HepG2 (cell line): ENCODE measurements around the gene IRF3. TPM values are rescaled to one million over a fixed set of nuclear protein-coding genes. Genes with fewer than 3 reads are reported as not detected.

Experiments used
- ATAC-seq: fragments of 200-7000 bp; cut with Tn5 transposase; 3 replicates; pipeline ENCODE4 v1.9.1; 2020; ENCODE audit warnings: mild to moderate bottlenecking, moderate library complexity
- BruUV-seq: library from RNA; stranded (reverse); fragments of 400-500 nt; replicated peaks from 2 replicates; lab custom pipeline; 2021; lab: Mats Ljungman, UMichigan
- CTCF ChIA-PET: fragments of 300-600 bp; formaldehyde crosslinking; extraction: SDS; loops from one replicate; lab custom pipeline; 2021; ENCODE audit warnings: low total read pairs, inconsistent platforms, low intra/inter-chr PET ratio; lab: Yijun Ruan, JAX
- POLR2A ChIA-PET: fragments of 350-600 bp; sonication (Branson Sonifier 250); formaldehyde crosslinking; loops from one replicate; lab custom pipeline; 2020; ENCODE audit warnings: antibody characterized with exemption, inconsistent platforms; lab: Yijun Ruan, JAX
- DNase-seq: peaks from one replicate; pipeline ENCODE4 v3.0.0-alpha.2; 2015; ENCODE audit warnings: low spot score
- FAIRE-seq: peaks from 3 replicates; lab custom pipeline; 2011; peaks lifted over from hg19 to GRCh38; lab: Jason Lieb, UNC
- H2AFZ ChIP-seq: one replicate; pipeline ENCODE4 v1.6.1; 2011; ENCODE audit warnings: low read length, inconsistent platforms
- H3K27ac ChIP-seq: fragments of 300-600 bp; 3 replicates; pipeline ENCODE4 v1.8.0; 2011; ENCODE audit warnings: mixed run types, mild to moderate bottlenecking, mixed read lengths, low read length, inconsistent platforms; ENCODE audit not compliant: insufficient read depth; ENCODE audit errors: extremely low read length
- H3K27me3 ChIP-seq, 2 experiments: fragments of 200-600 bp in 1 of 2; 2 replicates in 1 of 2; 3 replicates in 1 of 2; pipeline versions ENCODE4 v1.6.0 to v1.8.0; 2011; ENCODE audit warnings: low read length in 2 of 2, mild to moderate bottlenecking in 2 of 2, moderate library complexity in 2 of 2, inconsistent platforms in 1 of 2; ENCODE audit not compliant: insufficient read depth in 2 of 2, control insufficient read depth in 1 of 2
- H3K36me3 ChIP-seq, 2 experiments: fragments of 200-600 bp in 1 of 2; replicated peaks in 1 of 2; 2 replicates in 1 of 2; 3 replicates in 1 of 2; pipeline versions ENCODE4 v1.5.1 to v1.8.0; 2011; ENCODE audit warnings: low read length in 2 of 2, inconsistent platforms in 1 of 2; ENCODE audit not compliant: insufficient read depth in 2 of 2, control insufficient read depth in 1 of 2
- H3K4me1 ChIP-seq: 2 replicates; pipeline ENCODE4 v1.5.1; 2012; ENCODE audit warnings: low read length, inconsistent platforms; ENCODE audit not compliant: insufficient read depth
- H3K4me2 ChIP-seq: 2 replicates; pipeline ENCODE4 v1.6.0; 2011; ENCODE audit warnings: low read depth, low read length, inconsistent platforms
- H3K4me3 ChIP-seq, 3 experiments: fragments of 200-600 bp in 1 of 3; sonication (generic), shearing (Covaris generic) in 1 of 3; replicated peaks in 1 of 3; 2 replicates each; pipeline ENCODE4 v1.5.1; 2011 to 2016; ENCODE audit warnings: low read length in 3 of 3, inconsistent platforms in 2 of 3, low read depth in 2 of 3, mild to moderate bottlenecking in 2 of 3, control low read depth in 1 of 3, mixed read lengths in 1 of 3; ENCODE audit not compliant: insufficient read depth in 1 of 3
- H3K79me2 ChIP-seq: one replicate; pipeline ENCODE4 v1.6.1; 2011; ENCODE audit warnings: low read length, inconsistent platforms; ENCODE audit not compliant: insufficient read depth
- H3K9ac ChIP-seq: 2 replicates; pipeline ENCODE4 v1.6.0; 2011; ENCODE audit warnings: mild to moderate bottlenecking, low read depth, low read length, inconsistent platforms; ENCODE audit not compliant: insufficient read depth
- H3K9me3 ChIP-seq: 2 replicates; pipeline ENCODE4 v1.5.1; 2012; ENCODE audit warnings: mild to moderate bottlenecking, low read length
- H4K20me1 ChIP-seq: 2 replicates; pipeline ENCODE4 v1.6.0; 2011; ENCODE audit warnings: inconsistent platforms, mild to moderate bottlenecking, low read length, moderate library complexity; ENCODE audit not compliant: insufficient read depth
- CHD2 ChIP-seq: IDR thresholded peaks from 2 replicates; pipeline ENCODE4 v1.6.1; 2011; ENCODE audit warnings: low read depth, low read length, improper control_type of control experiment
- ELF4 ChIP-seq: sonication (generic); formaldehyde crosslinking; IDR thresholded peaks from 2 replicates; pipeline ENCODE4 v1.5.0; 2020; ENCODE audit warnings: missing genetic modification reagents, mild to moderate bottlenecking, moderate library complexity, borderline replicate concordance
- HOXA3 ChIP-seq: sonication (generic); formaldehyde crosslinking; IDR thresholded peaks from 2 replicates; pipeline ENCODE4 v1.5.0; 2020; ENCODE audit warnings: missing genetic modification reagents
- MBD4 ChIP-seq: IDR thresholded peaks from 2 replicates; pipeline ENCODE4 v1.6.1; 2012; ENCODE audit warnings: low read length, inconsistent platforms, borderline replicate concordance
- NFYB ChIP-seq: sonication (generic); formaldehyde crosslinking; IDR thresholded peaks from 2 replicates; pipeline ENCODE4 v1.4.0; 2020; ENCODE audit warnings: missing genetic modification reagents
- RARA ChIP-seq: IDR thresholded peaks from 2 replicates; pipeline ENCODE4 v1.6.1; 2016; ENCODE audit warnings: missing genetic modification reagents, missing compliant biosample characterization
- THAP11 ChIP-seq: IDR thresholded peaks from 2 replicates; pipeline ENCODE4 v1.6.1; 2016; ENCODE audit warnings: missing biosample characterization, missing genetic modification reagents
- THYN1 ChIP-seq: sonication (generic); formaldehyde crosslinking; IDR thresholded peaks from 2 replicates; pipeline ENCODE4 v1.8.1; 2023; ENCODE audit warnings: low read depth, mild to moderate bottlenecking, moderate library complexity, missing genetic modification reagents, borderline replicate concordance
- TOE1 ChIP-seq: sonication (generic); formaldehyde crosslinking; IDR thresholded peaks from 2 replicates; pipeline ENCODE4 v1.4.0; 2020; ENCODE audit warnings: mild to moderate bottlenecking, missing genetic modification reagents
- ZNF781 ChIP-seq: sonication (generic); formaldehyde crosslinking; IDR thresholded peaks from 2 replicates; pipeline ENCODE4 v1.5.1; 2020; ENCODE audit warnings: borderline replicate concordance, mild to moderate bottlenecking, missing genetic modification reagents; ENCODE audit errors: not compliant biosample characterization
- WGBS: methylation state at CpG from one replicate; pipeline ENCODE4 v1.1.6; 2017; ENCODE audit warnings: low lambda C conversion rate; 5-methylcytosine and 5-hydroxymethylcytosine counted together
- in situ Hi-C: cut with HindIII; loops from 2 replicates; pipeline ENCODE4 v1.10.0; 2017; ENCODE audit warnings: low pct_unique_long_range_greater_than_20kb; ENCODE audit not compliant: extremely low pct_ligation_motif_present
- intact Hi-C: fragments of 100-400 bp; cut with micrococcal nuclease; formaldehyde crosslinking; loops from one replicate; pipeline ENCODE4 v1.10.0; 2022; ENCODE audit not compliant: unreplicated experiment
- polyA plus RNA-seq, 8 experiments: library from polyadenylated mRNA; depleted of rRNA in 3 of 8; stranded (reverse) in 7 of 8; unstranded in 1 of 8; fragments of >200 nt; fragmentation: Illumina TruSeq in 4 of 8; extraction: Trizol in 4 of 8; gene quantifications; 2 replicates each; pipeline versions ENCODE4 v1.2.1 to v1.2.3, GENCODE V29; 2011 to 2016; ENCODE audit warnings: low read depth in 4 of 8, missing spikeins in 1 of 8, mixed read lengths in 1 of 8; ENCODE audit not compliant: insufficient read depth in 1 of 8
- total RNA-seq, 5 experiments: library from RNA; depleted of rRNA; stranded (reverse); fragments of >200 nt; fragmentation: Illumina TruSeq; extraction: Trizol; gene quantifications; 2 replicates each; pipeline ENCODE4 v1.2.3, GENCODE V29; 2016; ENCODE audit warnings: low read depth in 1 of 5
- TF ChIP-seq, protein P1 (sequence below): sonication (generic); formaldehyde crosslinking; IDR thresholded peaks from 2 replicates; pipeline ENCODE4 v1.4.0; 2020; ENCODE audit warnings: missing genetic modification reagents, borderline replicate concordance
- TF ChIP-seq, protein P2 (sequence below): fragments of 450-650 bp; IDR thresholded peaks from 2 replicates; pipeline ENCODE4 v1.6.1; 2017
- TF ChIP-seq, protein P3 (sequence below): sonication (generic); formaldehyde crosslinking; IDR thresholded peaks from 2 replicates; pipeline ENCODE4 v1.8.0; 2022; ENCODE audit warnings: missing genetic modification reagents, mild to moderate bottlenecking, moderate library complexity, borderline replicate concordance
- TF ChIP-seq, protein P4 (sequence below): sonication (generic); formaldehyde crosslinking; IDR thresholded peaks from 2 replicates; pipeline ENCODE4 v1.4.0; 2020; ENCODE audit warnings: missing genetic modification reagents

IRF3 gene
- total and polyA plus RNA-seq, 2 of the 13 experiments (the other 11 are each of a cell fraction or from before 2014, with no cell fraction given) = 61.9 to 65.5 TPM

DNA sequence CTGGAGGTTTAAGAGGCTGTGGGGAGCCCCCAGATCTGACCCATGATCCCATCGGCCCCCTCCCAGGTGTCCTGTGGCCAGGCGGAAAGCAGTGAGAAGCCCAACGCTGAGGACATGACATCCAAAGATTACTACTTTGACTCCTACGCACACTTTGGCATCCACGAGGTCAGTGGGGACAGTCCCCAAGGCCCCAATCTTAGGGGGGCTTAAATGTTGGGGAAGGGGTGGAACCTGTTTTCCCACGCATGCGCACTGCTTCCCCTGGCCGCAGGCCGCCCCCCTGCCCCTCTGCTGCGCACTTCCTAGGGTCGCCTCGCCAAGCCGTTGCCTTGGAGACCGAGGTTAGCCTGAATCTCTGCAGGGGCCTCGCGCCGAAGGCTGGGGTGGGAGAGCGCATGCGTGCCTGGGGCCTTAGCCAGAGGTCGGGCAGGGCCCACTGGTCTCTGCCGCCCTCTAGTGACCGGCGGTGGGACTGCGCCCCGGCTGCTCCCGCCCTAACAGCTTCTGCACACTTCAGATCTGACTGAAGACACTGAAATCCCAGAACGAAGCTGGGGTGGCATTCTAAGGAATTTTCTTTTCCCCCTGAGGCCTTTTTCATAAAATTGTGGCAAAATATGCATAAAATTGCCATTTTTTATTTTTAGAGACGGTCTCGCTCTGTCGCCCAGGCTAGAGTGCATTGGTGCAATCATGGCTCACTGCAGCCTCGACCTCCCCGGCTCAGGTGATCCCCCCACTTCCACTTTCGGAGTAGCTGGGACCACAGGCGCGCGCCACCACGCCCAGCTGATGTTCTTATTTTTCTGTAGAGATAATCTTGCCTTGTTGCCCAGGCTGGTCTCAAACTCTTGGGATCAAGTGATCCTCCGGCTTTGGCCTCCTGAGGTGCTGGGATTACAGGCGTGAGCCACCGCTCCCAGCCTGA is 15.0 kb upstream of the IRF3 start (continued):
- TF ChIP-seq, protein P1, sequence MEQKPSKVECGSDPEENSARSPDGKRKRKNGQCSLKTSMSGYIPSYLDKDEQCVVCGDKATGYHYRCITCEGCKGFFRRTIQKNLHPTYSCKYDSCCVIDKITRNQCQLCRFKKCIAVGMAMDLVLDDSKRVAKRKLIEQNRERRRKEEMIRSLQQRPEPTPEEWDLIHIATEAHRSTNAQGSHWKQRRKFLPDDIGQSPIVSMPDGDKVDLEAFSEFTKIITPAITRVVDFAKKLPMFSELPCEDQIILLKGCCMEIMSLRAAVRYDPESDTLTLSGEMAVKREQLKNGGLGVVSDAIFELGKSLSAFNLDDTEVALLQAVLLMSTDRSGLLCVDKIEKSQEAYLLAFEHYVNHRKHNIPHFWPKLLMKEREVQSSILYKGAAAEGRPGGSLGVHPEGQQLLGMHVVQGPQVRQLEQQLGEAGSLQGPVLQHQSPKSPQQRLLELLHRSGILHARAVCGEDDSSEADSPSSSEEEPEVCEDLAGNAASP (CRISPR knock-in tag) = peak; percentile 35; the same call in 1 of the 2 replicates
- peak; percentile 31; the same call in 1 of the 2 replicates for TF ChIP-seq HOXA3 (CRISPR knock-in tag)
- peak; percentile 56; the same call in 1 of the 2 replicates for TF ChIP-seq THAP11 (CRISPR knock-in tag)

DNA sequence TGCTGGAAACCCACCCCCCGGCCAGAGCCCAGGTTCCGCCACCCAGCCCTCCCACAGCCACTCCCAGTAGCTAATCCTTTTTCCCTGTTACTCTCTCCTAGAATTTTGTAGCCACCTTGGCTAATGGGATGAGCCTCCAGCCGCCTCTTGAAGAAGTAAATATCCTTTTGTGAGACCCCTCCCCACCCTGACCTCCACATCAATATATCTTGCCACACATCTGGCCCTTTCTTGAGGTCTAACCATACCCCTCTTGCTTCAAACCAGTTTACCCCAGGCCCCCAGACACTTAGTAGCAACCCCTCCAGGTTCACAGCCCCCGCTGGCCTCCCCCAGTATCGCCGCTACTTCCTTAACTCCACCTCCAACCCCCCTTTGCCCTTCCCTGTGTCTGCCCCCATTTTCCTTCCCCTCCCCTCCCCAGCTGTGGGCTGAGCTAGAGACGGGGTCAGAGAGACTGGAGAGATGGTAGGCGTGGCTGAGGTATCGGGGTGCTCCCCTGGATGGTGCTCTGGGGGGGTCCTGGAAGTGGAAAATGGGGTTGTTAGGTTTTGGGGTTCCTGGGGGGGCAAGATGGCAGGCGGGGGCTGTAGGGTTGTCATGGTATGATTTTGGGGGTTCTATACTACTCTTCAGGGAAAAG is 14.2 kb upstream of the IRF3 start:
- no peak overlapping the region for H3K9ac ChIP-seq
- TF ChIP-seq, protein P2, sequence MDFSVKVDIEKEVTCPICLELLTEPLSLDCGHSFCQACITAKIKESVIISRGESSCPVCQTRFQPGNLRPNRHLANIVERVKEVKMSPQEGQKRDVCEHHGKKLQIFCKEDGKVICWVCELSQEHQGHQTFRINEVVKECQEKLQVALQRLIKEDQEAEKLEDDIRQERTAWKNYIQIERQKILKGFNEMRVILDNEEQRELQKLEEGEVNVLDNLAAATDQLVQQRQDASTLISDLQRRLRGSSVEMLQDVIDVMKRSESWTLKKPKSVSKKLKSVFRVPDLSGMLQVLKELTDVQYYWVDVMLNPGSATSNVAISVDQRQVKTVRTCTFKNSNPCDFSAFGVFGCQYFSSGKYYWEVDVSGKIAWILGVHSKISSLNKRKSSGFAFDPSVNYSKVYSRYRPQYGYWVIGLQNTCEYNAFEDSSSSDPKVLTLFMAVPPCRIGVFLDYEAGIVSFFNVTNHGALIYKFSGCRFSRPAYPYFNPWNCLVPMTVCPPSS = no peak
- TF ChIP-seq, protein P3, sequence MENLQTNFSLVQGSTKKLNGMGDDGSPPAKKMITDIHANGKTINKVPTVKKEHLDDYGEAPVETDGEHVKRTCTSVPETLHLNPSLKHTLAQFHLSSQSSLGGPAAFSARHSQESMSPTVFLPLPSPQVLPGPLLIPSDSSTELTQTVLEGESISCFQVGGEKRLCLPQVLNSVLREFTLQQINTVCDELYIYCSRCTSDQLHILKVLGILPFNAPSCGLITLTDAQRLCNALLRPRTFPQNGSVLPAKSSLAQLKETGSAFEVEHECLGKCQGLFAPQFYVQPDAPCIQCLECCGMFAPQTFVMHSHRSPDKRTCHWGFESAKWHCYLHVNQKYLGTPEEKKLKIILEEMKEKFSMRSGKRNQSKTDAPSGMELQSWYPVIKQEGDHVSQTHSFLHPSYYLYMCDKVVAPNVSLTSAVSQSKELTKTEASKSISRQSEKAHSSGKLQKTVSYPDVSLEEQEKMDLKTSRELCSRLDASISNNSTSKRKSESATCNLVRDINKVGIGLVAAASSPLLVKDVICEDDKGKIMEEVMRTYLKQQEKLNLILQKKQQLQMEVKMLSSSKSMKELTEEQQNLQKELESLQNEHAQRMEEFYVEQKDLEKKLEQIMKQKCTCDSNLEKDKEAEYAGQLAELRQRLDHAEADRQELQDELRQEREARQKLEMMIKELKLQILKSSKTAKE (CRISPR knock-in tag) = no peak
- TF ChIP-seq TOE1 (CRISPR knock-in tag) (no peak), ELF4 (CRISPR knock-in tag) (no peak), NFYB (CRISPR knock-in tag) (no peak), ZNF781 (no peak), CHD2 (no peak), THYN1 (CRISPR knock-in tag) (no peak), MBD4 (no peak), RARA (CRISPR knock-in tag) (no peak)
- TF ChIP-seq, protein P4, sequence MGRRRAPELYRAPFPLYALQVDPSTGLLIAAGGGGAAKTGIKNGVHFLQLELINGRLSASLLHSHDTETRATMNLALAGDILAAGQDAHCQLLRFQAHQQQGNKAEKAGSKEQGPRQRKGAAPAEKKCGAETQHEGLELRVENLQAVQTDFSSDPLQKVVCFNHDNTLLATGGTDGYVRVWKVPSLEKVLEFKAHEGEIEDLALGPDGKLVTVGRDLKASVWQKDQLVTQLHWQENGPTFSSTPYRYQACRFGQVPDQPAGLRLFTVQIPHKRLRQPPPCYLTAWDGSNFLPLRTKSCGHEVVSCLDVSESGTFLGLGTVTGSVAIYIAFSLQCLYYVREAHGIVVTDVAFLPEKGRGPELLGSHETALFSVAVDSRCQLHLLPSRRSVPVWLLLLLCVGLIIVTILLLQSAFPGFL = no peak

More for the DNA sequence above, 14.2 kb upstream of the IRF3 start:
- peak overlapping the region; percentile 49 for H3K27ac ChIP-seq
- H3K27me3 ChIP-seq = no peaks in the 10 kb centered on the region
- ATAC-seq (no peak), FAIRE-seq (no peak), DNase-seq (no peak)
- H3K4me1 ChIP-seq = peaks cover 39% of the 10 kb centered on the region
- in situ Hi-C loops (loop anchor here (10.0 kb wide), 1 partner anchor 85 kb away; the partner anchor contains the start of gene PRR12), intact Hi-C loops (loop anchor here (5.0 kb wide), 1 partner anchor 38 kb away; the partner anchor contains the start of genes RRAS and SCAF1)
- no TSS peak for BruUV-seq
- peaks cover 42% of the 10 kb centered on the region for H3K79me2 ChIP-seq
- H3K4me2 ChIP-seq = peak overlapping the region; percentile 34
- CTCF ChIA-PET = interaction anchor here (0.9 to 1.5 kb wide), 2 partner anchors 8 to 109 kb away, joined by 3 to 5 read pairs; no protein-coding TSS in a partner anchor
- peaks cover 37% of the 10 kb centered on the region for H4K20me1 ChIP-seq
- H2AFZ ChIP-seq = no peak overlapping the region
- peaks cover 13 to 40% of the 10 kb centered on the region in 2 experiments for H3K36me3 ChIP-seq
- no peaks in the 10 kb centered on the region for H3K9me3 ChIP-seq
- POLR2A ChIA-PET = no interaction called here
- WGBS = 90% methylated on average over 10 of the region's 10 CpGs
- no peak overlapping the region for H3K4me3 ChIP-seq
